Heart left ventricle (tissue), 13 donors: ENCODE results near the gene SHC3.

ENCODE experiments used
- CTCF ChIP-seq, 12 donors: fragments of 200-600 bp; sonication (generic) in 4 of 12; IDR thresholded peaks; one replicate each; pipeline versions ENCODE4 v1.5.0 to v1.8.0; 2018 to 2022; ENCODE audit warnings: antibody characterized with exemption in 12 of 12, mild to moderate bottlenecking in 5 of 12
- POLR2A ChIP-seq, 2 donors: fragments of 450-650 bp; IDR thresholded peaks; one replicate each; pipeline ENCODE4 v1.6.1; 2017; ENCODE audit warnings: antibody characterized with exemption in 2 of 2, mild to moderate bottlenecking in 2 of 2, moderate library complexity in 2 of 2
- donor health status: ischemic (EF 13 %, LVEDD 7.1; RV severe dilation, severe dysfunction).
- donor health status: DM: no; HTN: yes; CAD: no.
- donor health status: DM: no; HTN: no; CAD: no.
- donor health status: ischemic (EF 25% LVEDD 6.9; RV normal size, moderate dysfunction).
- donor health status: ischemic (EF 25% LVEDD 5.7; RV mildly dilated, moderate dysfunction).
- donor health status: ischemic (EF 35%, LVEDD 5.7; RV mildly dilated, moderate dysfunction).
- donor health status: nonischemic (EF 11% LVEDD 7.7; RV severe dilation, severe dysfunction).
- donor health status: DM: yes; HTN: yes; CAD: no.
- donor health status: PGD.
- donor health status: ischemic (EF 29% LVEDD 5.4; RV normal size, mild dysfunction).
- donor health status: nonischemic (EF 23%, LVEDD 6.1; RV moderate dilation, normal function).

DNA sequence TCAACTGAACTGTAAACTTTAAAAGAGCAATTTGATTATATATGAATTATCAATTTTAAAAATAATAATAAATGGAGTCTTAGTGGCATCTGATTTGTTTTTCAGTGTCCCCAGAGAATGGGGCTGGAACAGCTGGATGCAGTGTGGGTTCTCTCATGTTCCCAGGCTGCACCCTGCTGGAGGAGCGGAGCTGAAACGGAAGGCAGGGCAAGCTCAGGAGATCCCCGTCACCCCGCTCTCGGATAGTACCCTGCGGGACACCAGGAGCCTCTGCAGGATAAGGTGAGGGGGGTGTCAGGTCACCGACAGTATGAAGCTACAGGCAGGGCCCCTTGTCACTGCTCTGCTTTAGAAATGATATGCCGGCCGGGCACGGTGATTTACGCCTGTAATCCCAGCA, 130.0 kb downstream of the SHC3 start:
- TF ChIP-seq CTCF (IDR thresholded peaks at IDR 0.05) (no peak), POLR2A (IDR thresholded peaks at IDR 0.05) (no peak)
